Measurements from ENCODE around the gene ANKIB1. TPM values are rescaled to one million over a fixed set of nuclear protein-coding genes. Genes with fewer than 3 reads are reported as not detected.
A peak's percentile ranks its signal among the peaks of the same experiment; 100 is the strongest.

Gene ANKIB1
- total and polyA plus RNA-seq, 9 of the 15 experiments (the other 6 are each of a cell fraction or from before 2014, with no cell fraction given): 5.9 to 25.2 (median 16.1) TPM

GRCh38 chr7:92244808-92245486 is 827 bp upstream of the ANKIB1 start (continued):
- TF ChIP-seq, protein P1, sequence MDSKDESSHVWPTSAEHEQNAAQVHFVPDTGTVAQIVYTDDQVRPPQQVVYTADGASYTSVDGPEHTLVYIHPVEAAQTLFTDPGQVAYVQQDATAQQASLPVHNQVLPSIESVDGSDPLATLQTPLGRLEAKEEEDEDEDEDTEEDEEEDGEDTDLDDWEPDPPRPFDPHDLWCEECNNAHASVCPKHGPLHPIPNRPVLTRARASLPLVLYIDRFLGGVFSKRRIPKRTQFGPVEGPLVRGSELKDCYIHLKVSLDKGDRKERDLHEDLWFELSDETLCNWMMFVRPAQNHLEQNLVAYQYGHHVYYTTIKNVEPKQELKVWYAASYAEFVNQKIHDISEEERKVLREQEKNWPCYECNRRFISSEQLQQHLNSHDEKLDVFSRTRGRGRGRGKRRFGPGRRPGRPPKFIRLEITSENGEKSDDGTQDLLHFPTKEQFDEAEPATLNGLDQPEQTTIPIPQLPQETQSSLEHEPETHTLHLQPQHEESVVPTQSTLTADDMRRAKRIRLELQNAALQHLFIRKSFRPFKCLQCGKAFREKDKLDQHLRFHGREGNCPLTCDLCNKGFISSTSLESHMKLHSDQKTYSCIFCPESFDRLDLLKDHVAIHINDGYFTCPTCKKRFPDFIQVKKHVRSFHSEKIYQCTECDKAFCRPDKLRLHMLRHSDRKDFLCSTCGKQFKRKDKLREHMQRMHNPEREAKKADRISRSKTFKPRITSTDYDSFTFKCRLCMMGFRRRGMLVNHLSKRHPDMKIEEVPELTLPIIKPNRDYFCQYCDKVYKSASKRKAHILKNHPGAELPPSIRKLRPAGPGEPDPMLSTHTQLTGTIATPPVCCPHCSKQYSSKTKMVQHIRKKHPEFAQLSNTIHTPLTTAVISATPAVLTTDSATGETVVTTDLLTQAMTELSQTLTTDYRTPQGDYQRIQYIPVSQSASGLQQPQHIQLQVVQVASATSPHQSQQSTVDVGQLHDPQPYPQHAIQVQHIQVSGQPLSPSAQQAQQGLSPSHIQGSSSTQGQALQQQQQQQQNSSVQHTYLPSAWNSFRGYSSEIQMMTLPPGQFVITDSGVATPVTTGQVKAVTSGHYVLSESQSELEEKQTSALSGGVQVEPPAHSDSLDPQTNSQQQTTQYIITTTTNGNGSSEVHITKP (IDR thresholded peaks at IDR 0.05; ENCODE audit: partially characterized antibody): no peak
- TF ChIP-seq SIN3A (IDR thresholded peaks at IDR 0.05; ENCODE audit: borderline replicate concordance in 2 of 2, control insufficient read depth in 1 of 2, low read depth in 2 of 2, low read length in 2 of 2): 0 out of 4 replicates have a peak, but pooled peaks of 1 of the 2 experiments have one; percentile 62
- TF ChIP-seq, protein P2, sequence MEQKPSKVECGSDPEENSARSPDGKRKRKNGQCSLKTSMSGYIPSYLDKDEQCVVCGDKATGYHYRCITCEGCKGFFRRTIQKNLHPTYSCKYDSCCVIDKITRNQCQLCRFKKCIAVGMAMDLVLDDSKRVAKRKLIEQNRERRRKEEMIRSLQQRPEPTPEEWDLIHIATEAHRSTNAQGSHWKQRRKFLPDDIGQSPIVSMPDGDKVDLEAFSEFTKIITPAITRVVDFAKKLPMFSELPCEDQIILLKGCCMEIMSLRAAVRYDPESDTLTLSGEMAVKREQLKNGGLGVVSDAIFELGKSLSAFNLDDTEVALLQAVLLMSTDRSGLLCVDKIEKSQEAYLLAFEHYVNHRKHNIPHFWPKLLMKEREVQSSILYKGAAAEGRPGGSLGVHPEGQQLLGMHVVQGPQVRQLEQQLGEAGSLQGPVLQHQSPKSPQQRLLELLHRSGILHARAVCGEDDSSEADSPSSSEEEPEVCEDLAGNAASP (IDR thresholded peaks at IDR 0.05): no peak
- 0 out of 2 replicates have a peak, but pooled peaks have one; percentile 18 for TF ChIP-seq HDAC2 (IDR thresholded peaks at IDR 0.05)
- no peak for TF ChIP-seq DLX4 (CRISPR knock-in tag; IDR thresholded peaks at IDR 0.05)
- TF ChIP-seq, protein P3, sequence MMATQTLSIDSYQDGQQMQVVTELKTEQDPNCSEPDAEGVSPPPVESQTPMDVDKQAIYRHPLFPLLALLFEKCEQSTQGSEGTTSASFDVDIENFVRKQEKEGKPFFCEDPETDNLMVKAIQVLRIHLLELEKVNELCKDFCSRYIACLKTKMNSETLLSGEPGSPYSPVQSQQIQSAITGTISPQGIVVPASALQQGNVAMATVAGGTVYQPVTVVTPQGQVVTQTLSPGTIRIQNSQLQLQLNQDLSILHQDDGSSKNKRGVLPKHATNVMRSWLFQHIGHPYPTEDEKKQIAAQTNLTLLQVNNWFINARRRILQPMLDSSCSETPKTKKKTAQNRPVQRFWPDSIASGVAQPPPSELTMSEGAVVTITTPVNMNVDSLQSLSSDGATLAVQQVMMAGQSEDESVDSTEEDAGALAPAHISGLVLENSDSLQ (IDR thresholded peaks at IDR 0.05): peak; percentile 32; the same call in 1 of the 2 replicates
- peak; percentile 69 for TF ChIP-seq HNRNPLL (IDR thresholded peaks at IDR 0.05; ENCODE audit: low read depth, low read length, poor library complexity, severe bottlenecking)
- TF ChIP-seq NCOR1 (IDR thresholded peaks at IDR 0.05): no peak; the same call in 1 of the 2 replicates
- no peak for TF ChIP-seq SAFB2 (IDR thresholded peaks at IDR 0.05; ENCODE audit: borderline replicate concordance, low read depth, low read length, severe bottlenecking)
- no peak for TF ChIP-seq USF2 (CRISPR knock-in tag; IDR thresholded peaks at IDR 0.05)
- peak in 1 of 3 experiments; percentile 13; a peak in 1 of 6 replicates for TF ChIP-seq CTCF (IDR thresholded peaks at IDR 0.05 in 2 of 3, conservative IDR thresholded peaks at IDR 0.05 in 1 of 3; ENCODE audit: insufficient read depth in 2 of 3, low read depth in 1 of 3, low read length in 3 of 3)
- peak in 1 of 2 experiments; percentile 13; a peak in 1 of 4 replicates for TF ChIP-seq RAD21 (CRISPR knock-in tag; conservative IDR thresholded peaks at IDR 0.05 in 1 of 2, IDR thresholded peaks at IDR 0.05 in 1 of 2)
- no peak for TF ChIP-seq ZEB2 (IDR thresholded peaks at IDR 0.05)
- 0 out of 4 replicates have a peak, but pooled peaks of 1 of the 2 experiments have one; percentile 5 for TF ChIP-seq KDM4B (IDR thresholded peaks at IDR 0.05; ENCODE audit: borderline replicate concordance in 2 of 2, low read depth in 1 of 2)
- 0 out of 2 replicates have a peak, but pooled peaks have one; percentile 21 for TF ChIP-seq TOE1 (IDR thresholded peaks at IDR 0.05; ENCODE audit: borderline replicate concordance)
- no peak for TF ChIP-seq TOE1 (CRISPR knock-in tag; IDR thresholded peaks at IDR 0.05; ENCODE audit: borderline replicate concordance, low read depth)

Measured in K562 (cell line).